Endothelial cell (in vitro differentiated cells): ENCODE results near the gene ATP10B. TPM values are rescaled to one million over a fixed set of nuclear protein-coding genes. Genes with fewer than 3 reads are reported as not detected.

ENCODE experiments used
- DNase-seq: peaks from one replicate; pipeline ENCODE4 v3.0.0; 2021; ENCODE audit warnings: low spot score
- H3K27ac Mint-ChIP-seq: one replicate; pipeline ENCODE4 v1.8.0; 2021; ENCODE audit warnings: mixed read lengths, inconsistent platforms; ENCODE audit not compliant: unreplicated experiment
- H3K27me3 Mint-ChIP-seq: one replicate; pipeline ENCODE4 v1.8.0; 2021; ENCODE audit warnings: mild to moderate bottlenecking, moderate library complexity, mixed read lengths, inconsistent platforms; ENCODE audit not compliant: unreplicated experiment
- H3K36me3 Mint-ChIP-seq: one replicate; pipeline ENCODE4 v1.8.0; 2021; ENCODE audit warnings: mild to moderate bottlenecking, low read depth, mixed read lengths, inconsistent platforms; ENCODE audit not compliant: unreplicated experiment
- H3K4me1 Mint-ChIP-seq: one replicate; pipeline ENCODE4 v1.8.0; 2021; ENCODE audit warnings: mild to moderate bottlenecking, mixed read lengths, inconsistent platforms; ENCODE audit not compliant: unreplicated experiment
- H3K4me3 Mint-ChIP-seq: one replicate; pipeline ENCODE4 v1.8.0; 2021; ENCODE audit warnings: mild to moderate bottlenecking, mixed read lengths, inconsistent platforms; ENCODE audit not compliant: unreplicated experiment
- H3K9me3 Mint-ChIP-seq: one replicate; pipeline ENCODE4 v1.8.0; 2021; ENCODE audit warnings: mixed read lengths, inconsistent platforms; ENCODE audit not compliant: unreplicated experiment
- CTCF ChIP-seq: fragments of 200-600 bp; sonication (generic); IDR thresholded peaks from one replicate; pipeline ENCODE4 v1.5.0; 2021; ENCODE audit warnings: antibody characterized with exemption; ENCODE audit not compliant: unreplicated experiment
- total RNA-seq: library from RNA; stranded (reverse); fragmentation: NEBNext Ultra II Directional; extraction: Animal tissue kit (Norgen Biotek cat#: 25700); gene quantifications from one replicate; pipeline ENCODE4 v1.2.1, GENCODE V29; 2021; ENCODE audit not compliant: unreplicated experiment

ATP10B gene
- total RNA-seq, 1 donor from 2014 or later = not detected

- no peak overlapping the region for H3K27ac Mint-ChIP-seq
- peaks cover 2% of the 10 kb centered on the region for H3K4me1 Mint-ChIP-seq
- H3K9me3 Mint-ChIP-seq = no peaks in the 10 kb centered on the region
- no peaks in the 10 kb centered on the region for H3K27me3 Mint-ChIP-seq
- no peaks in the 10 kb centered on the region for H3K36me3 Mint-ChIP-seq
- no peak for TF ChIP-seq CTCF
- no peak overlapping the region for H3K4me3 Mint-ChIP-seq
- DNase-seq = no peak
These were observed 82.7 kb downstream of the ATP10B start for GRCh38 chr5:160769301-160769700.

DNA sequence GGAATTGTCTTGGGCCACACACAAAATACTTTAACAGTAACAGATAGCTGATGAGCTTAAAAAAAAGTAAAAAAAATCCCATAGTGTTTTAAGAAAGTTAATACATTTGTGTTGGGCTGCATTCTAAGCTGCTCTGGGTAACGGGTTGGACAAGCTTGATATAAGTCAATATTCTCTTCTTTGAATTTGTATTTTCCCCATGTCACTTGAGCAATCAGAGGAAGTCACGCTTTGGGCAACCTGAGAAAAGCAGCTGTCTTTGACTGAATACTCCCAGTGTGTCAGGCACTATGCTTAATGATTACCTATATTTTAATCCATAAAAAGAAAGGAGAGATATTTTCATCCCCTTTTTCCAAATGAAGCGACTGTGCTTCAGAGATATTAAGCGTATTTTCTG is 84.9 kb downstream of the ATP10B start:
- H3K36me3 Mint-ChIP-seq = no peaks in the 10 kb centered on the region
- no peaks in the 10 kb centered on the region for H3K9me3 Mint-ChIP-seq
- H3K27me3 Mint-ChIP-seq = no peaks in the 10 kb centered on the region
- H3K4me3 Mint-ChIP-seq = no peak overlapping the region
- TF ChIP-seq CTCF = no peak
- peaks cover 4% of the 10 kb centered on the region for H3K4me1 Mint-ChIP-seq
- no peak for DNase-seq
- H3K27ac Mint-ChIP-seq = no peak overlapping the region

- Mint-ChIP-seq H3K27me3 (no peaks in the 10 kb centered on the region), H3K27ac (no peak overlapping the region), H3K9me3 (no peaks in the 10 kb centered on the region)
These were observed 92.0 kb downstream of the ATP10B start for GRCh38 chr5:160760008-160760407.

GRCh38 chr5:160757194-160757593 is 94.8 kb downstream of the ATP10B start:
- no peaks in the 10 kb centered on the region for H3K36me3 Mint-ChIP-seq
- no peak overlapping the region for H3K27ac Mint-ChIP-seq
- no peak for DNase-seq
- no peak for TF ChIP-seq CTCF
- H3K27me3 Mint-ChIP-seq = no peaks in the 10 kb centered on the region
- no peaks in the 10 kb centered on the region for H3K4me1 Mint-ChIP-seq
- no peak overlapping the region for H3K4me3 Mint-ChIP-seq
- H3K9me3 Mint-ChIP-seq = no peaks in the 10 kb centered on the region

More at GRCh38 chr5:160760008-160760407, 92.0 kb downstream of the ATP10B start:
- H3K4me1 Mint-ChIP-seq = peaks cover 4% of the 10 kb centered on the region
- no peak overlapping the region for H3K4me3 Mint-ChIP-seq
- no peaks in the 10 kb centered on the region for H3K36me3 Mint-ChIP-seq
- TF ChIP-seq CTCF = no peak
- no peak for DNase-seq

DNA sequence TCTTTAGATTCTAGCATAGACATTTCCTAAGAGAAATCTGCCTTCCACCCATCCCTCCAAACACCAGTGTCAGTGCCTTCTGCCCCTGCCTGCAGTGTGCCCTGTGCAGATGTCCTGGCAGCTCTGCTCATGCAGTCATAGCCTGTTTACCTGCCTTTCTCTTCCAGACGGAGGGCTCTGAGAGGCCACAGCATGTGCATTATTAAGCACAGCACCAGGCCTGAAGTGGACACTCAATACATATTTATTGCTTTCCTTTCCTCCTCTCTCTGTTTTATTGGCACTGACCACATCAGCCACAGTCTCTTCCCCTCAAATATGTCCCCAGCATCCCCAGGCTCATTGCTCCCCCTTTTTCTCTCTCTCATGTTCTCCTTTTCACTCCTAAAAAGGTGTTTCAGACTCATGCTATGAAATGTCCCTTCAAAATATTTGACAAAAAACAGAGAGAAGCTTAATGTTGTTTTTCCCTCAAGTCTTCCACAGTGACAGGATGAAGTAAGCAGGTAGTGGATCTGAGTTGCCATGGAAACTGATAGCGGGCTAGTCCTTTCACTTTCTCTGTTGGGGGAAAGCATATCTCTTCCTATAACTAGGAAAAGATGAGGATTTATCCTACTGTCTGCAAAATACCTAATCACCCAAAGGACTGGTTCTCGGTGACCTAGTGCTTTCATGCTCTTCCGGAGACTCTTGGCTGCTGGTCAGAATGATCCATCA is 100.9 kb downstream of the ATP10B start:
- Mint-ChIP-seq H3K36me3 (no peaks in the 10 kb centered on the region), H3K4me1 (no peaks in the 10 kb centered on the region), H3K4me3 (no peak overlapping the region), H3K27me3 (no peaks in the 10 kb centered on the region), H3K27ac (no peak overlapping the region), H3K9me3 (no peaks in the 10 kb centered on the region)
- TF ChIP-seq CTCF = no peak
- no peak for DNase-seq
